ENCODE data around the gene KRTAP12-3.
"Not testable (repeated sequence)": the region's sequence is repeated elsewhere in the genome, so short reads cannot be mapped to it uniquely, and the experiment has no call there.

Gene KRTAP12-3

DNA sequence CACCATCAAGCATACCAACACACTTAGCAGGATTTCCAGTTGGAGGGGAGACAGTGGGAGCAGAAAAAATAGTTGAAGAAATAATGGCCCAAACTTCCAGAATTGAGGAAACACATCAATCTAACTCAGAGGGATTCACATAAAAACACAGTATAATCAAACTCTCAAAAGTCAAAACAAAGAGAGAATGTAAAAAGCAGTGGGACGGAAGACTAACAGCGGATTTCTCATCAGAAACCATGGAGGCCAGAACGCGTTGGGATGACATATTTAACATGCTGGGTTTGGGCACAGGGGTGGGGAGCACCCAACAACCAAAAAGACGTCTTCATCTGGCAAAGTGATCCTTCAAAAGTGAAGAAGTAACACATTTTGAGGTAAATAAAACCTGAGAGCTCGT lies 37.8 kb upstream of the KRTAP12-3 start:
- Histone ChIP-seq H3K36me3 (no peaks in the 10 kb centered on the region), H3K4me1 (no peaks in the 10 kb centered on the region), H3K9me3 (peaks cover 0 to 23% (median 3%) of the 10 kb centered on the region in 3 donors), H3K27me3 (peaks cover 0 to 13% of the 10 kb centered on the region in 2 donors), H3K27ac (no peak overlapping the region), H3K4me3 (no peak overlapping the region)
- intact Hi-C loops (cut with DNase I; ENCODE audit: low total_unique reads): no loop called here
- TF ChIP-seq, protein P1, sequence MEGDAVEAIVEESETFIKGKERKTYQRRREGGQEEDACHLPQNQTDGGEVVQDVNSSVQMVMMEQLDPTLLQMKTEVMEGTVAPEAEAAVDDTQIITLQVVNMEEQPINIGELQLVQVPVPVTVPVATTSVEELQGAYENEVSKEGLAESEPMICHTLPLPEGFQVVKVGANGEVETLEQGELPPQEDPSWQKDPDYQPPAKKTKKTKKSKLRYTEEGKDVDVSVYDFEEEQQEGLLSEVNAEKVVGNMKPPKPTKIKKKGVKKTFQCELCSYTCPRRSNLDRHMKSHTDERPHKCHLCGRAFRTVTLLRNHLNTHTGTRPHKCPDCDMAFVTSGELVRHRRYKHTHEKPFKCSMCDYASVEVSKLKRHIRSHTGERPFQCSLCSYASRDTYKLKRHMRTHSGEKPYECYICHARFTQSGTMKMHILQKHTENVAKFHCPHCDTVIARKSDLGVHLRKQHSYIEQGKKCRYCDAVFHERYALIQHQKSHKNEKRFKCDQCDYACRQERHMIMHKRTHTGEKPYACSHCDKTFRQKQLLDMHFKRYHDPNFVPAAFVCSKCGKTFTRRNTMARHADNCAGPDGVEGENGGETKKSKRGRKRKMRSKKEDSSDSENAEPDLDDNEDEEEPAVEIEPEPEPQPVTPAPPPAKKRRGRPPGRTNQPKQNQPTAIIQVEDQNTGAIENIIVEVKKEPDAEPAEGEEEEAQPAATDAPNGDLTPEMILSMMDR (IDR thresholded peaks at IDR 0.05): no peak
- no peak for DNase-seq

DNA sequence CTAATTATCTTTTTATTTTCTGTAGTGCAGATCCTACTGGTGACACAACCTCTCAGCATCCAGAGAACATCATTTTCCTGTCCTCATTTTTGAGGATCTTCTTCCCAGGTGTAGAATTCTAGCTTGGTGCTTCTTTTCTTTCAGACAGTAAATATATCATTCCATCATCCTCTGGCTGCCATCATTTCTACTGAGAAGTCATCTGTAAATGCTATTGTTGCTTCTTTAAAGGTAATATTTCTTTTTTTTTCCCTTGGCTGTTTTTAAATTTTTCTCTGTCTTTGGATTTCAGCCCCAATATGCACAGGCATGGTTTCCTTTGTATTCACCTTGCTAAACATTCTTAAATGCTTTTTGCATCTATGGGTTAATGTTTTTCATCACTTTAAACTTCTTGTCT lies 34.2 kb upstream of the KRTAP12-3 start:
- intact Hi-C loops (cut with DNase I; ENCODE audit: low total_unique reads): no loop called here
- Histone ChIP-seq H3K36me3 (no peaks in the 10 kb centered on the region), H3K27me3 (peaks cover 0 to 21% of the 10 kb centered on the region in 2 donors), H3K4me3 (no peak overlapping the region), H3K27ac (no peak overlapping the region), H3K9me3 (peaks cover 0 to 23% (median 3%) of the 10 kb centered on the region in 3 donors), H3K4me1 (no peaks in the 10 kb centered on the region)
- DNase-seq: no peak
- TF ChIP-seq, protein P1 (IDR thresholded peaks at IDR 0.05): no peak

DNA sequence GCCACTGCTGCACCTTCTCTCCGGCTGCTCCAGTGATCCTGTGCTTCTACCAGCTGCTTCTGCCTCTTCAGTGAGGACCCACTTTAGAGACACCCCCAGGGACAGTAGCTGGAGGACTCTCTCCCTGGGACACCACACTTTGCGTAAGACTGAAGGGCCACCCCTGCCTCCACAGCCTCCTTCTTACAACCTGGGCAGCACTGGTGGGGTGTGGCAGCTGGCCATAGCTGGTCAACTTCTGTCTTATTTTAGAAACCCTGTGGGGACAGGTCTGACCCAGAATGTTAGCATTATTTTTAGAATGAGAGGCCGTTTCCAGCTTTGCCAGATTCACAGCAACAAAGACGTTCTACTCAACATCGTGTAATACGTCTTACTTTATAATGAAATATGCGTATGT lies 32.0 kb upstream of the KRTAP12-3 start:
- H3K27ac ChIP-seq: no peak overlapping the region
- intact Hi-C loops (cut with DNase I; ENCODE audit: low total_unique reads): no loop called here
- H3K4me3 ChIP-seq: no peak overlapping the region
- H3K27me3 ChIP-seq: peaks cover 0 to 27% of the 10 kb centered on the region in 2 donors
- TF ChIP-seq, protein P1 (IDR thresholded peaks at IDR 0.05): no peak
- no peaks in the 10 kb centered on the region for H3K4me1 ChIP-seq
- H3K36me3 ChIP-seq: no peaks in the 10 kb centered on the region
- H3K9me3 ChIP-seq: peaks cover 3 to 28% (median 9%) of the 10 kb centered on the region in 3 donors
- DNase-seq: no peak

DNA sequence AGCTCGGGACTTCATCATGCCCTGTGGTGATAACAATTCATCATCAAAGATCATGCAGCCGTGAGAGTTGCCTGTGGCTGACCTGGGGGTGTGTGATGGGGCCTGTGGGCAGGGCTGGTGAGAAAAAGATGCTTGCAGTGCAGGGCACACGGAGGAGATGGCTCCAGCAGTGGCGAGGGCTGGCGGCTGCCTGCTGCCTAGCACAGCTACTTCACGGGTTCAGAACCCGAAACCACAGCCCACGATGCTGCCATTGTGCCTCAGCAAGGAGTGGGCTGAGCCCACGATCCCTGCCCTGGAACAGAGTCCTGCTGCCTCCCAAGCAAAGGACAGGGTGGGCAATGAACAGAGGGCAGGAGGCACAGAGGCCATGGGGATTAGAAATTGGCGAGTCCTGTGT lies 31.5 kb upstream of the KRTAP12-3 start:
- peaks cover 7 to 33% (median 14%) of the 10 kb centered on the region in 3 donors for H3K9me3 ChIP-seq

DNA sequence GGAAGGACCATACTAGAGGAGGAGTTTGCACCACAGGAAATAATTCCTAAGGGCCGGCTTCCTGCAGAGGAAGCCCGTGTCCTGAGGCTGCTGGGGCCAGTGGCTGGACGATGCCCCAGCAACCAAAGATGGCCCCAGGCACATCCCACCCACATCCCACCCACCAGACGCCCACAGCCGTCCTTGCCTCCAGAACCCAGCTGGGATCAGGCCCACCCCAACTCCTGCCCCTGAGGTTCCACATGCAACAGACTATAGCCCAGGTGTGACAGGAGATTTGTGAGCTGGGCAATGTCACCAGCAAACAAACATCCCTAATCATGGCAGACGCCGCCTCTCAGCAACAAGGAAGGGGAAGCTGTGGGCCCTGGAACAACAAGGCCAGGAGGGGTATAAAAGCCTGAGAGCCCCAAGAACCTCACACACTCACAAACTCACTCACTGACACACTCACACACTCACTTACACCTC lies 31.0 kb upstream of the KRTAP12-3 start, which contains the start of gene KRTAP10-9:
TSS of gene KRTAP10-9 (plus strand) at position 421 of the 471 bp plus-strand sequence. CDS start 79 bp downstream, outside the sequence.
- H3K27ac ChIP-seq: no peak within 1 kb of the TSS
- TF ChIP-seq, protein P1 (IDR thresholded peaks at IDR 0.05): no peak
- peaks cover 0 to 27% of the 10 kb centered on the region in 2 donors for H3K27me3 ChIP-seq
- no peak for DNase-seq
- no peak within 1 kb of the TSS for H3K4me3 ChIP-seq
- no peaks in the 10 kb centered on the region for H3K4me1 ChIP-seq
- peaks cover 10 to 37% (median 17%) of the 10 kb centered on the region in 3 donors for H3K9me3 ChIP-seq
- intact Hi-C loops (cut with DNase I; ENCODE audit: low total_unique reads): no loop called here
- no peaks in the 10 kb centered on the region for H3K36me3 ChIP-seq

More for the DNA sequence above, 31.5 kb upstream of the KRTAP12-3 start:
- Histone ChIP-seq H3K4me1 (no peaks in the 10 kb centered on the region), H3K4me3 (no peak overlapping the region), H3K27ac (no peak overlapping the region), H3K27me3 (peaks cover 0 to 27% of the 10 kb centered on the region in 2 donors), H3K36me3 (no peaks in the 10 kb centered on the region)
- TF ChIP-seq, protein P1 (IDR thresholded peaks at IDR 0.05): no peak
- intact Hi-C loops (cut with DNase I; ENCODE audit: low total_unique reads): no loop called here
- DNase-seq: no peak

DNA sequence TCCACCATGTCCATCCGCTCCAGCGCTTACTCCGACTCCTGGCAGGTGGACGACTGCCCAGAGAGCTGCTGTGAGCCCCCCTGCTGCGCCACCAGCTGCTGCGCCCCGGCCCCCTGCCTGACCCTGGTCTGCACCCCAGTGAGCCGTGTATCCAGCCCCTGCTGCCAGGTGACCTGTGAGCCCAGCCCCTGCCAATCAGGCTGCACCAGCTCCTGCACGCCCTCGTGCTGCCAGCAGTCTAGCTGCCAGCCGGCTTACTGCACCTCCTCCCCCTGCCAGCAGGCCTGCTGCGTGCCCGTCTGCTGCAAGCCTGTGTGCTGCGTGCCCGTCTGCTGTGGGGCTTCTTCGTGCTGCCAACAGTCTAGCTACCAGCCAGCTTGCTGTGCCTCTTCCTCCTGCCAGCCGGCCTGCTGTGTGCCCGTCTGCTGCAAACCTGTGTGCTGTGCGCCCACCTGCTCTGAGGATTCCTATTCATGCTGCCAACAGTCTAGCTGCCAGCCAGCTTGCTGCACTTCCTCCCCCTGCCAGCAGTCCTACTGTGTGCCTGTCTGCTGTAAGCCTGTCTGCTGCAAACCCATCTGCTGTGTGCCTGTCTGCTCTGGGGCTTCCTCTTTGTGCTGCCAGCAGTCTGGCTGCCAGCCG lies 30.4 kb upstream of the KRTAP12-3 start:
- H3K4me1 ChIP-seq; H3K4me3 ChIP-seq; H3K27ac ChIP-seq; H3K36me3 ChIP-seq; intact Hi-C loops (cut with DNase I; ENCODE audit: low total_unique reads); DNase-seq: not testable (repeated sequence)
- Histone ChIP-seq H3K27me3 (peaks cover 0 to 27% of the 10 kb centered on the region in 2 donors), H3K9me3 (peaks cover 10 to 41% (median 23%) of the 10 kb centered on the region in 3 donors)

DNA sequence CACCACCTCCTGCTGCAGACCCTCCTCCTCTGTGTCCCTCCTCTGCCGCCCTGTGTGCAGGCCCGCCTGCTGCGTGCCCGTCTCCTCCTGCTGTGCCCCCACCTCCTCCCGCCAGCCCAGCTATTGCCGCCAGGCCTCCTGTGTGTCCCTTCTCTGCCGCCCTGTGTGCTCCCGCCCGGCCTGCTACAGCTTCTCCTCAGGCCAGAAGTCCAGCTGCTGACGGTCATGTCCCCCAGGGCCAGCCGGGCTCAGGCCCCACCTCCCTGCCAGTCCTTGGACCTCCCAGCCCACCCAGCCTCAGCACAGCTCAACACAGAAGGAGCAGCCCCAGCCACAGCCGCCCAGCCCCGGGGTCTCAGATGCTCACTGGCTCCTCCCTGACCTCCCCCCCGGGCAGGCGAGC lies 29.9 kb upstream of the KRTAP12-3 start:
- H3K36me3 ChIP-seq; intact Hi-C loops (cut with DNase I; ENCODE audit: low total_unique reads); H3K4me3 ChIP-seq; H3K27ac ChIP-seq; H3K4me1 ChIP-seq; DNase-seq: not testable (repeated sequence)
- H3K27me3 ChIP-seq: peaks cover 0 to 27% of the 10 kb centered on the region in 2 donors
- H3K9me3 ChIP-seq: peaks cover 9 to 37% (median 28%) of the 10 kb centered on the region in 3 donors

Data from tibial artery (tissue), 4 donors.